Measurements from ENCODE around the gene PNMA6F.

GRCh38 chrX:153304988-153305736 is 16.4 kb downstream of the PNMA6F start:
- TF ChIP-seq, protein P1, sequence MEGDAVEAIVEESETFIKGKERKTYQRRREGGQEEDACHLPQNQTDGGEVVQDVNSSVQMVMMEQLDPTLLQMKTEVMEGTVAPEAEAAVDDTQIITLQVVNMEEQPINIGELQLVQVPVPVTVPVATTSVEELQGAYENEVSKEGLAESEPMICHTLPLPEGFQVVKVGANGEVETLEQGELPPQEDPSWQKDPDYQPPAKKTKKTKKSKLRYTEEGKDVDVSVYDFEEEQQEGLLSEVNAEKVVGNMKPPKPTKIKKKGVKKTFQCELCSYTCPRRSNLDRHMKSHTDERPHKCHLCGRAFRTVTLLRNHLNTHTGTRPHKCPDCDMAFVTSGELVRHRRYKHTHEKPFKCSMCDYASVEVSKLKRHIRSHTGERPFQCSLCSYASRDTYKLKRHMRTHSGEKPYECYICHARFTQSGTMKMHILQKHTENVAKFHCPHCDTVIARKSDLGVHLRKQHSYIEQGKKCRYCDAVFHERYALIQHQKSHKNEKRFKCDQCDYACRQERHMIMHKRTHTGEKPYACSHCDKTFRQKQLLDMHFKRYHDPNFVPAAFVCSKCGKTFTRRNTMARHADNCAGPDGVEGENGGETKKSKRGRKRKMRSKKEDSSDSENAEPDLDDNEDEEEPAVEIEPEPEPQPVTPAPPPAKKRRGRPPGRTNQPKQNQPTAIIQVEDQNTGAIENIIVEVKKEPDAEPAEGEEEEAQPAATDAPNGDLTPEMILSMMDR (conservative IDR thresholded peaks at IDR 0.05 in 1 of 2, IDR thresholded peaks at IDR 0.05 in 1 of 2; ENCODE audit: extremely low read depth in 1 of 2, insufficient read depth in 1 of 2, low read depth in 1 of 2, low read length in 2 of 2): no peak
- no peak for TF ChIP-seq EZH2 (IDR thresholded peaks at IDR 0.05; ENCODE audit: borderline replicate concordance, low read length)

All from mammary epithelial cell (primary cell).